NCI-H2196 (cell line): ENCODE results near the gene CSRP2.

ENCODE experiments used
- DNase-seq: peaks from one replicate; lab custom pipeline; 2025; ENCODE audit not compliant: unreplicated experiment; lab: John Stamatoyannopoulos, UW

CSRP2 gene

GRCh38 chr12:76895796-76896195, 17.0 kb upstream of the CSRP2 start:
- DNase-seq, result no peak

GRCh38 chr12:76891609-76892008, 12.8 kb upstream of the CSRP2 start:
- DNase-seq, result no peak

GRCh38 chr12:76890151-76891143, 11.6 kb upstream of the CSRP2 start:
- DNase-seq, result no peak

- DNase-seq, result no peak
Observed at GRCh38 chr12:76888775-76889174, 10.0 kb upstream of the CSRP2 start.

- peak; percentile 71 for DNase-seq
Observed at GRCh38 chr12:76883811-76884210, 5.0 kb upstream of the CSRP2 start.

GRCh38 chr12:76883151-76883550, 4.3 kb upstream of the CSRP2 start:
- DNase-seq, result no peak

GRCh38 chr12:76882367-76882766, 3.5 kb upstream of the CSRP2 start:
- no peak for DNase-seq

- DNase-seq, result no peak
Observed at GRCh38 chr12:76881142-76881541, 2.3 kb upstream of the CSRP2 start.

- no peak for DNase-seq
Observed at GRCh38 chr12:76880519-76881023, 1.8 kb upstream of the CSRP2 start.

- no peak for DNase-seq
Observed at GRCh38 chr12:76879710-76880518, 1.1 kb upstream of the CSRP2 start.

- DNase-seq, result peak; percentile 14
Observed at GRCh38 chr12:76878099-76878898, 520 bp downstream of the CSRP2 start.

GRCh38 chr12:76876696-76877229, 2.1 kb downstream of the CSRP2 start:
- DNase-seq, result no peak

- DNase-seq, result no peak
Observed at GRCh38 chr12:76874491-76875190, 4.2 kb downstream of the CSRP2 start.

GRCh38 chr12:76874027-76874426, 4.8 kb downstream of the CSRP2 start:
- no peak for DNase-seq

GRCh38 chr12:76872415-76872814, 6.4 kb downstream of the CSRP2 start:
- DNase-seq, result no peak

- no peak for DNase-seq
Observed at GRCh38 chr12:76871742-76872141, 7.1 kb downstream of the CSRP2 start.

GRCh38 chr12:76871082-76871481, 7.7 kb downstream of the CSRP2 start:
- no peak for DNase-seq

- DNase-seq, result no peak
Observed at GRCh38 chr12:76866726-76867125, 12.1 kb downstream of the CSRP2 start.

GRCh38 chr12:76866151-76866567, 12.7 kb downstream of the CSRP2 start:
- no peak for DNase-seq
